GM10248 (cell line): ENCODE data around the gene COMT.

Source experiments
- CTCF ChIA-PET: fragments of 300-600 bp; sonication (Branson Sonifier 250); formaldehyde crosslinking; extraction: SDS; loops from one replicate; lab custom pipeline; 2021; ENCODE audit warnings: antibody characterized with exemption; lab: Yijun Ruan, JAX
- POLR2A ChIA-PET: fragments of 350-650 bp; sonication (Branson Sonifier 250); formaldehyde crosslinking; extraction: SDS; loops from one replicate; lab custom pipeline; 2020; ENCODE audit warnings: antibody characterized with exemption; lab: Yijun Ruan, JAX
- DNase-seq: peaks from one replicate; pipeline ENCODE4 v3.0.0; 2012; ENCODE audit errors: extremely low spot score
- CTCF ChIP-seq: IDR thresholded peaks from 2 replicates; pipeline ENCODE4 v1.5.1; 2012; ENCODE audit warnings: mild to moderate bottlenecking, low read depth; ENCODE audit errors: extremely low read depth, missing control alignments, control extremely low read depth

The COMT gene

GRCh38 chr22:19976671-19977070, 35.1 kb downstream of the COMT start:
- POLR2A ChIA-PET = no interaction called here
- no peak for DNase-seq
- CTCF ChIA-PET = no interaction called here
- no peak for TF ChIP-seq CTCF

GRCh38 chr22:19977296-19978243, 36.0 kb downstream of the COMT start:
- no peak for DNase-seq
- ChIA-PET CTCF (interaction anchor here (1.3 to 2.1 kb wide), 2 partner anchors 8 to 36 kb away, joined by 3 to 10 read pairs; no protein-coding TSS in a partner anchor), POLR2A (no interaction called here)
- TF ChIP-seq CTCF = no peak

- TF ChIP-seq CTCF = no peak
- no peak for DNase-seq
- ChIA-PET POLR2A (no interaction called here), CTCF (interaction anchor here (1.3 to 2.1 kb wide), 2 partner anchors 9 to 35 kb away, joined by 3 to 10 read pairs; no protein-coding TSS in a partner anchor)
These were observed 37.2 kb downstream of the COMT start for GRCh38 chr22:19978748-19979147.

GRCh38 chr22:19979712-19980493, 38.3 kb downstream of the COMT start:
- CTCF ChIA-PET = interaction anchor here (2.1 kb wide), 1 partner anchor 10 kb away, joined by 10 read pairs; no protein-coding TSS in a partner anchor
- POLR2A ChIA-PET = no interaction called here
- TF ChIP-seq CTCF = no peak

GRCh38 chr22:19980766-19981165, 39.2 kb downstream of the COMT start:
- no peak for DNase-seq
- POLR2A ChIA-PET = no interaction called here
- TF ChIP-seq CTCF = no peak
- CTCF ChIA-PET = interaction anchor here (1.5 to 1.8 kb wide), 2 partner anchors 8 to 9 kb away, joined by 3 to 6 read pairs; no protein-coding TSS in a partner anchor

More at GRCh38 chr22:19979712-19980493, 38.3 kb downstream of the COMT start:
- no peak for DNase-seq
